ENCODE measurements around the gene SPAAR. TPM values are rescaled to one million over a fixed set of nuclear protein-coding genes. Genes with fewer than 3 reads are reported as not detected.
"Not testable (repeated sequence)": the region's sequence is repeated elsewhere in the genome, so short reads cannot be mapped to it uniquely, and the experiment has no call there.

The SPAAR gene
- total RNA-seq, 1 donor from 2014 or later, result not detected

- peak; percentile 68 for DNase-seq (ENCODE audit: low read depth)
Measured at GRCh38 chr9:35903049-35903448, 6.2 kb upstream of the SPAAR start.

GRCh38 chr9:35904338-35904737, 5.0 kb upstream of the SPAAR start:
- no peak for DNase-seq (ENCODE audit: low read depth)

GRCh38 chr9:35905051-35905781, 4.1 kb upstream of the SPAAR start:
- DNase-seq (ENCODE audit: low read depth), result peak; percentile 81

GRCh38 chr9:35905912-35906679, 3.2 kb upstream of the SPAAR start, which contains the start of gene HRCT1:
TSS of gene HRCT1 (plus strand) at chr9:35906202. CDS start at chr9:35906288, 86 bp downstream.
- peak; percentile 99 for DNase-seq (ENCODE audit: low read depth)

- peak; percentile 79 for DNase-seq (ENCODE audit: low read depth)
Measured at GRCh38 chr9:35906923-35907699, 2.2 kb upstream of the SPAAR start.

- peak; percentile 87 for DNase-seq (ENCODE audit: low read depth)
Measured at GRCh38 chr9:35907711-35908503, 1.4 kb upstream of the SPAAR start.

- peak; percentile 51 for DNase-seq (ENCODE audit: low read depth)
Measured at GRCh38 chr9:35908504-35909125, 675 bp upstream of the SPAAR start.

- DNase-seq (ENCODE audit: low read depth), result no peak
Measured at GRCh38 chr9:35909687-35910612, 660 bp downstream of the SPAAR start.

GRCh38 chr9:35910613-35911359, 1.5 kb downstream of the SPAAR start:
- DNase-seq (ENCODE audit: low read depth), result peak; percentile 59

- no peak for DNase-seq (ENCODE audit: low read depth)
Measured at GRCh38 chr9:35911690-35912089, 2.4 kb downstream of the SPAAR start.

- DNase-seq (ENCODE audit: low read depth), result no peak
Measured at GRCh38 chr9:35912791-35913400, 3.6 kb downstream of the SPAAR start.

- not testable (repeated sequence) for DNase-seq (ENCODE audit: low read depth)
Measured at GRCh38 chr9:35913429-35913828, 4.1 kb downstream of the SPAAR start.

GRCh38 chr9:35914301-35914807, 5.1 kb downstream of the SPAAR start:
- peak; percentile 31 for DNase-seq (ENCODE audit: low read depth)

- DNase-seq (ENCODE audit: low read depth), result no peak
Measured at GRCh38 chr9:35915681-35916294, 6.5 kb downstream of the SPAAR start.

GRCh38 chr9:35917261-35917660, 8.0 kb downstream of the SPAAR start:
- no peak for DNase-seq (ENCODE audit: low read depth)

- DNase-seq (ENCODE audit: low read depth), result no peak
Measured at GRCh38 chr9:35918780-35919179, 9.5 kb downstream of the SPAAR start.

- no peak for DNase-seq (ENCODE audit: low read depth)
Measured at GRCh38 chr9:35919212-35920008, 10.1 kb downstream of the SPAAR start.

Data from myocyte (in vitro differentiated cells).